ENCODE measurements around the gene TMEM243.
"Not testable (repeated sequence)": the region's sequence is repeated elsewhere in the genome, so short reads cannot be mapped to it uniquely, and the experiment has no call there.

TMEM243 gene

DNA sequence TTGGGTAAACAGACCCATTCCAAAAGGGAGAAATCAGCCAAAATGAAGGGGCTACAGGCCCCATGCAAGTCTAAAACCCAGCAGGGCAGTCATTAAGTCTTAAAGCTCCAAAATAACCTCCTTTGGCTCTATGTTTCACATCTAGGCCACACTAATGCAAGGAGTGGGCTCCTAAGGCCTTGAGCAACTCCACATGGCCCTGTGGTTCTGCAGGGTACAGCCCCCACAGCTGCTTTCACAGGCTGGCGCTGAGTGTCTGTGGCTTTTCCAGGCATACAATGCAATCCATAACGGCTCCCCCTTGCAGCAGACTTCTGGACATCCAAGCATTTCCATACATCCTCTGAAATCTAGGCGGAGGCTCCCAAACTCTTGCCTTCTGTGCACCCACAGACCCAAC is 9.0 kb downstream of the TMEM243 start:
- DNase-seq, result no peak

DNA sequence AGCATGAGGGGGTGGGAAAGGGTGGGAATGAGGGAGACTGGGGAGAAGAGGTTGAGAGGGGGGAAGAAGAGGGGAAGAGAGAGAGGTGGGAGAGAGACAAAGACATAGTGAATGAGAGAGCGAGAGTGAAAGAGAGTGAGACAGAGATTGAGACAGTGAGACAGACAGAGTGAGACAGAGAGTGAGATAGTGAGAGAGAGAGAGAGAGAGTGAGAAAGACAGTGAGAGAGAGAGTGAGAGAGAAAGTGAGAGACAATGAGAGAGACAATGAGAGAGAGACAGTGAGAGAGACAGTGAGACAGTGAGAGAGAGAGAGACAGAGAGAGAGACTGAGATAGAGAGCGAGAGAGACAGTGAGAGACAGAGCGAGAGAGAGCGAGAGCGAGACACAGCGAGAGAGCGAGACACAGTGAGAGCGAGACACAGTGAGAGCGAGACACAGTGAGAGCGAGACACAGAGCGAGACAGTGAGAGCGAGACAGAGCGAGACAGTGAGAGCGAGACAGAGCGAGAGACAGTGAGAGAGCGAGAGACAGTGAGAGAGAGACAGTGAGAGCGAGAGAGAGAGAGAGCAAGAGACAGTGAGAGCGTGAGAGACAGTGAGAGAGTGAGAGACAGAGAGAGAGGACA is 10.1 kb downstream of the TMEM243 start:
- no peak for DNase-seq

DNA sequence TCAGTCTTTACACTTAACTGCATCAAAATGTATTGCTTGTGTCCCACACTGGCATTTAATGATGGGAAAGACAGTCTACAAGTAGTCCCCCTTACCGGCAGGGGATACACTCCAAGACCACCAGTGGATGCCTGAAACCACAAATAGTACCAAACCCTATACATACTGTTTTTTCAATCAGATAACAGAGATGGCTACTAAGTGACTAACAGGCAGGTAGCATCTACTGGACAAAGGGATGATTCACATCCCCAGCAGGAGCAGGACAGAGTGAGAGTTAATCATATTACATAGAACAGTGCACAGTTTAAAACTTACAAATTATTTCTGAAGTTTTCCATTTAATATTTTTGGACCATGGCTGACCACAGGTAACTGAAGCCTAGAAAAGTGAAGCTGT is 13.2 kb downstream of the TMEM243 start:
- no peak for DNase-seq

DNA sequence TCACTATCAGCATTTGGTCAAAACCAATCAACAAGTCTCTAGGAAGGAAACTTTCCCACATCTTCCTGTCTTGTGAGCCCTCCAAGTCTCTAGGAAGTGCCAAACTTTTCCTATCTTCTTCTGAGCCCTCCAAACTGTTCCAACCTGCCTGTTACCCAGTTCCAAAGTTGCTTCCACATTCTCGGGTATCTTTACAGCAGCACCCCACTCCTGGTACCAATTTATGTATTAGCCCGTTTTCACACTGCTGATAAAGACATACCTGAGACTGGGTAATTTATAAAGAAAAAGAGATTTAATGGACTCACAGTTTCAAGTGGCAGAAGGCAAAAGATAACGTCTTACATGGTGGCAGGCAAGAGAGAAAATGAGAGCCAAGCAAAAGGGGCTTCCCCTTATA is 13.8 kb downstream of the TMEM243 start:
- DNase-seq, result not testable (repeated sequence)

DNA sequence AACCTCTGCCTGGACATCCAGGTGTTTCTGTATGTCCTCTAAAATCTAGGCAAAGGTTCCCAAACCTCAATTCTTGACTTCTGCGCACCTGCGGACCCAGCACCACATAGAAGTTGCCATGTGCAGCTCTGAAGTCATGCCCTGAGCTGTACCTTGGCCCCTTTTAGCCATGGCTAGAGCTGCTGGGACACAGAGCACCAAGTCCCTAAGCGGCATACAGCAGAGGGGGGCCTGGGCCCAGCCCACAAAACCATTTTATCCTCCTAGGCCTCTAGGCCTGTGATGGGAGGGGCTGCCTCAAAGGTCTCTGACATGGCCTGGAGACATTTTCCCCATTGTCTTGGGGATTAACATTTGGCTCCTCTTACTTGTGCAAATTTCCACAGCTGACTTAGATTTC is 14.6 kb downstream of the TMEM243 start:
- DNase-seq, result no peak

DNA sequence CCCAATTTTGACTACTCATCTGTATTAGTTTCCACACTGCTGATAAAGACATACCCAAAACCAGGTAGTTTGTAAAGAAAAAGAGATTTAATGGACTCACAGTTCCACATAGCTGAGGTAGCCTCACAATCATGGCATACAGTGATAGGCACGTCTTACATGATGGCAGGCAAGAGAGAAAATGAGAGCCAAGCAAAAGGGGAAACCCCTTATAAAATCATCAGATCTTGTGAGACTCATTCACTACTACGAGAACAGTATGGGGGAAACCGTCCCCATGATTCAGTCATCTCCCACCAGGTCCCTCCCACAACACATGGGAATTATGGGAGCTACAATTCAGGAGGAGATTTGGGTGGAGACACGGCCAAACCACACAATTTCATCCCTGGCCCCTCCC is 15.6 kb downstream of the TMEM243 start:
- DNase-seq, result not testable (repeated sequence)

DNA sequence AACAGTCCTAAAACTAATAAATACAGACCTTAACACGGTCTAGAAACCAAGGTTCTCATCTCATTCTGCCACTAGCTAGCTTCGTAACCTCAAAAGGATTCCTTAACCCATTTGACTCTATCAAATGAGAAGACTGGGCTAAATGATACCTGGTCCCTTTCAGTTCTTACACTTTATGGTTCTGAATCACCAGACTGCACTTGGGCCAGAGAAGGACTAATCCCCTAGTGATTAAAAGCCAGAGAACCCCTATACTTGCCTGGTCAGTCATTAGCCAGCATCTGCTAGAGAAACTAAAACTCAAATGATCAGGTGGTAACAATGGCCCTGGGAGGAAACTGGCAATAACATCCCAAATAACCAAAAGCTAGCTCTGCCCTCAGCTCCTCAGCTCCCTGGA is 16.8 kb downstream of the TMEM243 start:
- no peak for DNase-seq

DNA sequence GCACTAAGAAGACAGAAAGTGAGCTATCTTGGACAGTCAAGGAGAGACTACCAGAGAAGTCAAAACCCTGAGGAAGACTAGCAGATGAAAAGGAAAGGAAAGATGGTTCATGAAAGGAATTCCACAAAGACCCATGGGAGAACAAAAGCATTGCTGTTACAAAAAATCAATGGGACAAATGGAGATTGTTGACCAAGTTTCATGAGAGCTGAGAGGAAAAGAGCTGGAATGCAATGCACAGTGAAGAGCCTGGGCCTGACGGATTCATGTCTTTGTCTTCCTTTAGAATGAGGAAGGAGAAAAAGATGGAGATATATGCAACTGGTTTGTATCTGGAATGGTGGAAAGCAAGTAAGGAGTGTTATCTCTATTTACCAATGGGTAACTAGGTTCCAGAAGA is 17.3 kb downstream of the TMEM243 start:
- no peak for DNase-seq

DNA sequence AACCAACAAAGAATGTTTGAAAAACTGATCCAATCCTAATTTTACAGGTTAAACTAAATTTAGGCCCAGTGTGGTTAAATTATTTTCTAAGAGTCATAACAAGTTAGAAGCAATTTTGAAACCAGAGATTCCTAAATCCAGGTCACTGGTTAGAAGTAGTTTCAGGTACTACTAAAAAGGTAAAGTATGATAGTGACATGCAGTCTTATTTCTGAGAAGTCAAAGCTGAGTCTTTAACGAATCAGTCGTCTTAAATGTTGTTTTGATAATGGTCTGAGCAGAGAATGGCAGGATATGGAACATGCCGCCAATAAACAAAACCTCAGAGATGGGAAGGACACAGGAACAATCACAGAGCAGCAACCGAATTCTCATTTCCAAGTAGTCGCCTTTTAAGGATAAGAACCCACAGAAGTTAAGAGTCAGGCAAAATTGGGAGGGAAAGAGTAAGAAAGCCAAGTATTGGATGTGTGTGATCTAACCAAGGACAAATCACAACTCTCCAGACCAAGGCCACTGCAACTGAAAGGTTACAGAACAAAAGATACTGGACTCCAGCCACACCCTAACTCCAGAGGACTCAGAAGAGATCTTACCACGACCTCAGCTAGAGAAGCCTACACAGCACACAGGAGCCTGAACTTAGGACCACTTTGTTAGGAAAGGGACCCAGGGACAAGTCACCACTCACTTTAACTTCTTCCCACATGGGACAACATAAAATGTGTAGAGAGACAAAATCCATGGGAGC is 19.7 kb downstream of the TMEM243 start:
- DNase-seq, result no peak

DNA sequence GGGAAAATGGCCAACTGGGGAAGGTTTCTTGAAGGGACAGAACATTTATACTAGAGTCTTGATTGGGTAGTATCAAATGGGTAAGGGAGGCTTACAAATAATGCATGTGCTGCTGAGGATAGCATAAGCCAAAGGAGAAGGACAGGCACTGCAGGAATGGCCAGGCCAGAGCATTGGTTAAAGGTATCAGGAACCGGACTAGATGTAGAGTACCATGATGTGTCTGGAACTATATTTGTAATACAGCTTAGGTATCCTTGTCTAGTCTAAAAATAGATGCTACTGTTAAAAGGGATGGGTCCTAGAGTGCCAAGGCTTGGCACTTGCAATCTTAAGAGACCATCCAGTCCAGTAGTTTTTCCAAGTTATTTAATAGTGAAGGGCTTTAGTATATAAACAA is 20.3 kb downstream of the TMEM243 start:
- DNase-seq, result no peak

DNA sequence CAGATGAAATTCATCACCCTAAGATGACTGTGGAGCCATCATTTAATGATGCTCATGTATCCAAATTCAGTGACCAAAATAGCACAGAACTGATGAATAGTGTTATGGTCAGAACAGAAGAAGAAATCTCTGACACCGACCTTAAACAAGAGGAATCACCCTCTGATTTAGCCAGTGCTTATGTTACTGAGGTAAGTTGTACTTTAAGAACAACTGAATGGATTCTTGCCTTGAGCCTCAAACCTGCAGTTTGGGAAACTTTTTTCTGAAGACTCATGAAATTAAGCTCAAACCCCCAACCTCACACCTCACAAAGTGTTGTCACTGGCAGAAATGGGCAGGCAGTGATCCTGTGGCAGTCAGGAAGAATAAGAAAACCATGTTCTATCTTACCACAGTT is 25.6 kb downstream of the TMEM243 start:
- DNase-seq, result no peak

DNA sequence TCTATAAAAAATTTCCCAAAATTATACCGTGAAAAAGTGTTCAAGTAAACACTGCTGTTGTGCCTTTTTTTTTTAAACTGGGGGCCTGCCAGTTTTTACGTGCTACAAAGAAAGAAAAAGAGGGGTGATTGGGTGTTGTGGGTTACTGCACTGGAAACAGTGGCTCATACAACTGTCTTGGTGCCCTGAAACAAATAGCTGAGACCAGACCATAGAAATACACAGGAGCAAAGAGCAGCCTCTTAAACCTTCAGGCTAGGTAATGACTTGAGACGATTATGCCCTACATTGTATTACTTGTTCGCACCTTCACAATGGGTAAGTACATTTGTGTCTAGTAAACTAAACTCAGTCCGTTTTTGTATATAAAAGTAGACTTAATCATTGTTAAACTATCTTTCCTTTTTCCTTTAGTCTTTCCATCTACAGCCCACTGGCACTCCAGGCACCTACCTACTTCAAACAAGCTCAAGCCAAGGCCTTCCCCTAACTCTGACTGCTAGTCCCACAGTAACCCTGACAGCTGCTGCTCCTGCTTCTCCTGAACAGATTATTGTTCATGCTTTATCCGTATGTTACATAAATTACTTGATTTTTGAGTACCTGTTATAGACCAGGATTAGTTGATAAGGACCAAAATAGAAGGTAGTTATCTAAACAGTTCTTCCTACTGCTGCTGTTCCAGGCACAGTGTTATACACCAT is 26.6 kb downstream of the TMEM243 start:
- DNase-seq, result no peak

DNA sequence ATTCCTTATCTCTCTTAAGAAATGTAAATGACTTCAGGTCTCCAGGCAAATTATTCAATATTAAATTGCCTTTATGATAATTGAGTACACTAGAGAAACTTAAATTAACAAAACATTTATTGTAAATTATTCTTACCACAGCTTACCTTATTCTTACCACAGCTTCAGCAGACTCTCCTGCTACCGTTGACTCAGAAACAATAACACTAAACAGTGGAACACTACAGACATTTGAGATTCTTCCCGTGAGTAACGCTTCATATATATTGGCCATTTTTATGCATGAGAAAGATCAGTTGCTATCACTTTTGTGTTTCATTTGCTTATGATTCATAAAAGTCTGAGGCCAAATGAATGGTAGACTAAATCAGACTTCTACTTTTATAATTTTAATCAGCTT is 28.7 kb downstream of the TMEM243 start:
- DNase-seq, result no peak

DNA sequence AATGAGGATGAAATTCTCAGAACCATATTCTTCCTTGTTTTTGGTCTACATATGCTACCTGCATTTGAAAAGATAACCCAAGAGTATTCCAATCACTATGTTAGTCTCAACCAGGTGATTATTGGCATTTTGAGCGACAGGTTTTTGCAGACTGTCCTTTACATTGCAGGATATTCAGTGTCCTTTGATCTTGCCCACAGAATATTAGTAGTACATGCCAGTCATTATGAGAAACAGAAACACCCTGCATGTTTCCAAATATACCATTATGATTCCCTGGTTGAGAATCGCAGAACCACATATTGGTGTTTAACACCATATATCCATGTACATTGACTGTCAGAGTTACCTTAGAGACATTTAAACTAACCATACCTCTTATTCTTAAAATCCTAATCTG is 30.6 kb downstream of the TMEM243 start:
- DNase-seq, result no peak

DNA sequence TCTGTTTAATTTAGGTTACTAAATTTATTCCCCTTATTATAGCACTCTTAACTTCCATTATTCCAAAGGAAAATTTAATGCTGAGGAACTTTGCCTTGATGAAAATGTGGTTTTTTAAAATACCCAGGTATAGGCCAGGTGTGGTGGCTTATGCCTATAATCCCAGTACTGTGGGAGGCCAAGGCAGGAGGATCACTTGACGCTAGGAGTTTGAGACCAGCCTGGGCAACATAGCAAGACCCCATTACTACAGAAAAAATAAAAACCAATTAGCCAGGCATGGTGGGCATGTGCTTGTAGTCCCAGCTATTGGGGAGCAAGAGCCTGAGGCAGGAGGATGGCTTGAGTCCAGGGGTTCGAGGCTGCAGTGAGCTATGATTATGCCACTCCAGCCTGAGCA is 32.4 kb downstream of the TMEM243 start:
- no peak for DNase-seq

DNA sequence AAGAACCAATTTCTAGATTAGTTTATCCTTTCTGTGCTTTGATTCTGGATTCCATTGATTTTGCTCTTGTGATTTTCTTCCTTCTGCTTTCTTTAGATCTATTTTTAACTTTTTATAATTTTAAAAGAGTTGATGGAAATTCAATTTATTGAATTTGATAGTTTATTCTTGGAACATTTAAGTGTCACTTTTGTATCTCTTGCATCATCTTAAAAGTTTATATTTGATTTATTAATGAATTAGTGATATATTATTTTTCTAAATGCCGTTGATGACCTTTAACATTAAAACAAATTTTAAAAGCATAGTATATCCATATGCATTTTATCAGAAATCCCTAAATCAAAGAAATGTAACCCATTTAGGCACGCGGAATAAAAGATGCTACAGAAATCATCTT is 40.4 kb downstream of the TMEM243 start:
- no peak for DNase-seq

DNA sequence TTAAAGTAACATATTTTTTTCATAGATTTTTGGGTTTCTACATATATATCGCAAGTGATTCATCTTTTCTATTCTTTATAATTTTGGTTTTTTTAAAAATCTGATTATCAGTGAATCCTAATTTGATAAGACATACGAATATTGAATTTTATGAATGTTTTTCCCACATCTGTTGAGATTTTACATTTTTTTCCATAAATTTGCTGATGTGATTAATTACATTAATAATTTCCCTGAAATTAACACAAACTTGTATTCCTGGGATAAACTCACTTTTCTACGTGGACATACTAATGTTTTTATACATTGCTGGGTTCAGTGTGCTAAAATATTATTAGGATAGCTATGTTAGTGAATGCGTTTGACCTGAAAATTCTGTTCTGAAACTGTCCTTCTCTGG is 41.2 kb downstream of the TMEM243 start:
- no peak for DNase-seq

DNA sequence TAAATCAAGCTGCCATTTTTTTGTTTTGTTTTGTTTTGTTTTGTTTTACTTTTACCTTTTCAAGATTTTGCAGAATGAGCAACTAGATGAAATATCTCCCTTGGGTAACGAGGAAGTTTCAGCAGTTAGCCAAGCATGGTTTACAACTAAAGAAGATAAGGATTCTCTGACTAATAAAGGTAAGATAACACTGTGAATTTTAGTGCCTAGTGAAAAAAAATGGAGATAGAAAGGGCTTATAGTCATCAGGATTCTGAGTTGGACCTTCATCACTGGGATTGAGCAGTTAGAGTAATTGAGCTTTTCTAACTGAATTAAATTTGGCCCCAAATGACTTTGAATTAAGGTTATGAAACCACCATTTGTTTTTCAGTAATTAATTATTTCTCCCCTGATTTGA is 46.1 kb downstream of the TMEM243 start:
- DNase-seq, result peak; percentile 17

DNA sequence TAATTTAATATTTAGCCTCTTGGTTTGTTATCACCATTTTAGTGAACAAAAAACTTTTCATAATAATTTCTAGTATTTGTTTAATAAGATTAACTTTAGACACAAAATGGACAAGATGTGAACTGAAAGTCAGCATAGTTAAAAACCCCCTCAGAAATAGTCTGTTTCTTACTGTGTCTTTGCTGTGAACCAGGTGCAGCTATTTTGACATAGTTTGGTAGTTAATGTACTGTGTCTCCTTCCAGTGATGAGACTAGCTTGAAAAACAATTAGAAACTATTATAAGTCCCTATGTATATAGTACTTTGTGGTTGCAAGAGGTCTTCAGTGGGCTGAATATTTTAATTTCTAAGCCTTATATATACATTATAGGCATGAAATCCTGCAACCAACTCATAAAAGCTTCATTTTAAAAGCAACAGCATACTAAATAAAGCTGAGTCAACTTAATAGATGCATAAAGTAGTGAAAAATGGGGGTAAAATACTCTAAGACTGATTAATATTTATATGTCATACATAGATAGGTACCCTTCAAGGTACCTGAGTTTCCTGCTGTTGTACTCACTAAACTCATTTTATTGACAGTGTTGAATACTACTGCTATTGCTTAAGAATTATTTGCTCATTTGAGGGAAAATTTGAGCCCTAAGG is 48.1 kb downstream of the TMEM243 start:
- DNase-seq, result no peak

DNA sequence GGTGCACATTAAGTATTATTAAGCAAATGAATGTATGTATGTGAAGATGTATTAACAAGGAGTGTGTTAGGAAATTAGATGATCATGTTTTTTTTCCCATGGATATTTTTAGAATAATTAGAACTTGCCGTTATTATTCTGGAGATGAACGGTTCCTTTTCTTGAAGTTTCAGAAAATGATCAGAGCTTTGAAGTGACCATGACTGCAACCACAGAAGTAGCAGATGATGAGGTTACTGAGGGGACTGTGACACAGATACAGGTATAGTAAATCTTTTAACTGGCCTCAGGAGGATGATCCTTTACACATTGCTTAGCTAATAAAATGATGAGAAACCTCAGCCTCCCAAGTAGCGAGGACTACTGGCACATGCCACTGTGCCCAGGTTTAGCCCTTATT is 48.7 kb downstream of the TMEM243 start:
- no peak for DNase-seq

DNA sequence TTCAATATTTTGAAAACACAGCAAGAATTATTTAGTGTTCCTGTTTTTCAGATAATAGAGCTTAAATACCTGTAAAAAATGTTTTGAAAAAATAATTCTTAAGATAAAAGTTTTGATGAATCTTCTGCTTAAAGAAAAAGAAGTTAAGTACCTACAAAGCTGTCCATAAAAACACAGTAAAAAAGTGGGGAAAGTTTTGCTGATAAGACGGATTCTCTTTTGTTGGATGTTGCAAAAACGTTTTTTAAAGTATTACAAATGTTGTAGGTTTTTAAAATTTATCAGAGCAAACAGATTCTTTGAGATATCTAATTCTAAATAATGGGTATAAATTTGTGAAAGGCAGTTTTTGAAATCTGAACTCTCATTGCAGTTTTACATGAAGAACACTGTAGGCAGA is 55.1 kb downstream of the TMEM243 start:
- no peak for DNase-seq

DNA sequence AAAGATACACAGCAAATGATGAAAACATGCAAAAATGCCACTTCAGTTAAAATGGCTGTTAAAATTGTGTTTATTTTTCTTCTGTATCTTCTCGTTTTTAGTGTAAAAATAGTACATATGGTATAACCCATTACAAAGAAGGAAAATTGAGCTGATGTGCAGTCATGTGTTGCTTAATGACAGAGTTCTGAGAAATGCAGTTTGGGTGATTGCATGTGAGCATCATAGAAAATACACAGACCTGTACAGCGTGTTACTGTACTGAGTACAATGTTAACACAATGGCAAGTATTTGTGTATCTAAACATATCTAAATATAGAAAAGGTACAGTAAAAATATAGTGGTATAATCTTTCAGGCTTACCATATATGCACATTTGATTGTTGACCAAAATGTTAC is 60.0 kb downstream of the TMEM243 start:
- no peak for DNase-seq

DNA sequence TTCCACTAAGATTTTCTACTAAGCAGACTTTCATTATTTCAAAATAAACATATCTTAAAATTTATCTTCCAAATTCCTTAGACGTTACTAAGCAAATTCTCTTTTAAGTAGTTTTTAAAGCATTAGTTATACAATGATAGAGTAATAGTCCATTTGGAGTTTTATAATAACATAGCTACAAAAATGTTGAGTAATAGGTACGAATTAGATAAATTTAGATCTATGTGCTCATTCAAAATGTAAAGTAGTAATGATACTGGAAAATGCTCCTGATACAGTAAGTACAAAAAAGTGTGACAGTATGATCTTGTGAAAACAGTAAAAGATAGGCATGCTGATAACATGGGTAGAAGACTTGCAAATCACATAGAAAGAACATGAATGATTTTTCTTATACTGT is 62.8 kb downstream of the TMEM243 start:
- DNase-seq, result no peak

DNA sequence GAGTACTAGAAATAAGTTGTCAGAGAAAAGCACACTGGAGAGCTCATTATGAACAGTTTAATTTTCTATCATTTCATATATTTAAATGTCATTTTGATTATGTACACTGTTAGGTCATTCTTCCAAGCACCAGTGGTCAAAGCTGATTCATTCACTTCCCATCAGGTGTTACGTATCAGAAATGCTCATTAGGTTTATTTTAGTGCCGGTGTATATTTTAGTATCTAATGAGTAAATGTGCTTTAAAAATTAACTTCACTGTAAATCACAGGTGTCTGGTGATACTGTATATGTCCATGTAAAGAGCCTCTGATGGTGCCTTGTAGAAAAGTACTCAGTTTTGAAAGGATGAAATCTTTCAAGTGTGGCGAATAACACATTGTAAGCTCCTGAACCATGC is 63.7 kb downstream of the TMEM243 start:
- no peak for DNase-seq
